ENCODE measurements around the gene KLF17.

GRCh38 chr1:44120398-44120949 lies 1.9 kb downstream of the KLF17 start:
- TF ChIP-seq CTCF (conservative IDR thresholded peaks at IDR 0.05; ENCODE audit: low read depth, low read length), result no peak
- TF ChIP-seq EZH2 (IDR thresholded peaks at IDR 0.05; ENCODE audit: low read length, unreplicated experiment), result no peak
